ENCODE results near the gene HACD4. TPM values are rescaled to one million over a fixed set of nuclear protein-coding genes. Genes with fewer than 3 reads are reported as not detected.

HACD4 gene
- total RNA-seq, 1 experiment from 2014 or later = 0.07 TPM

GRCh38 chr9:21056931-21057330 is 25.5 kb upstream of the HACD4 start:
- BruUV-seq (replicated peaks) = no TSS peak
- Mint-ChIP-seq H3K36me3 (ENCODE audit: insufficient read depth, unreplicated experiment) (no peaks in the 10 kb centered on the region), H3K27me3 (ENCODE audit: unreplicated experiment) (no peaks in the 10 kb centered on the region), H3K4me1 (ENCODE audit: low read depth, unreplicated experiment) (no peaks in the 10 kb centered on the region), H3K27ac (ENCODE audit: unreplicated experiment) (no peak overlapping the region), H3K9me3 (ENCODE audit: low read depth, unreplicated experiment) (no peaks in the 10 kb centered on the region), H3K4me3 (ENCODE audit: low read depth, unreplicated experiment) (no peak overlapping the region)
- no peak for DNase-seq
- CTCF ChIA-PET = no interaction called here
- intact Hi-C loops (cut with micrococcal nuclease; ENCODE audit: unreplicated experiment) = no loop called here
- no peak for TF ChIP-seq CTCF (IDR thresholded peaks at IDR 0.05; ENCODE audit: unreplicated experiment)

GRCh38 chr9:21053851-21054250 is 22.4 kb upstream of the HACD4 start:
- TF ChIP-seq CTCF (IDR thresholded peaks at IDR 0.05; ENCODE audit: unreplicated experiment) = no peak
- Mint-ChIP-seq H3K27ac (ENCODE audit: unreplicated experiment) (no peak overlapping the region), H3K4me1 (ENCODE audit: low read depth, unreplicated experiment) (no peaks in the 10 kb centered on the region), H3K36me3 (ENCODE audit: insufficient read depth, unreplicated experiment) (no peaks in the 10 kb centered on the region), H3K9me3 (ENCODE audit: low read depth, unreplicated experiment) (no peaks in the 10 kb centered on the region), H3K27me3 (ENCODE audit: unreplicated experiment) (no peaks in the 10 kb centered on the region), H3K4me3 (ENCODE audit: low read depth, unreplicated experiment) (no peak overlapping the region)
- intact Hi-C loops (cut with micrococcal nuclease; ENCODE audit: unreplicated experiment) = no loop called here
- no TSS peak for BruUV-seq (replicated peaks)
- CTCF ChIA-PET = no interaction called here
- no peak for DNase-seq

- no peak for DNase-seq
- CTCF ChIA-PET = no interaction called here
- H3K36me3 Mint-ChIP-seq (ENCODE audit: insufficient read depth, unreplicated experiment) = no peaks in the 10 kb centered on the region
- H3K27ac Mint-ChIP-seq (ENCODE audit: unreplicated experiment) = no peak overlapping the region
- no peaks in the 10 kb centered on the region for H3K27me3 Mint-ChIP-seq (ENCODE audit: unreplicated experiment)
- BruUV-seq (replicated peaks) = no TSS peak
- no peak for TF ChIP-seq CTCF (IDR thresholded peaks at IDR 0.05; ENCODE audit: unreplicated experiment)
- no peaks in the 10 kb centered on the region for H3K9me3 Mint-ChIP-seq (ENCODE audit: low read depth, unreplicated experiment)
- H3K4me3 Mint-ChIP-seq (ENCODE audit: low read depth, unreplicated experiment) = no peak overlapping the region
- intact Hi-C loops (cut with micrococcal nuclease; ENCODE audit: unreplicated experiment) = no loop called here
- H3K4me1 Mint-ChIP-seq (ENCODE audit: low read depth, unreplicated experiment) = no peaks in the 10 kb centered on the region
Measured at GRCh38 chr9:21047281-21047691, 15.8 kb upstream of the HACD4 start.

GRCh38 chr9:21043841-21044240 is 12.4 kb upstream of the HACD4 start:
- no peak for TF ChIP-seq CTCF (IDR thresholded peaks at IDR 0.05; ENCODE audit: unreplicated experiment)
- intact Hi-C loops (cut with micrococcal nuclease; ENCODE audit: unreplicated experiment) = no loop called here
- no peak overlapping the region for H3K27ac Mint-ChIP-seq (ENCODE audit: unreplicated experiment)
- no peaks in the 10 kb centered on the region for H3K9me3 Mint-ChIP-seq (ENCODE audit: low read depth, unreplicated experiment)
- H3K4me3 Mint-ChIP-seq (ENCODE audit: low read depth, unreplicated experiment) = no peak overlapping the region
- no peak for DNase-seq
- H3K4me1 Mint-ChIP-seq (ENCODE audit: low read depth, unreplicated experiment) = no peaks in the 10 kb centered on the region
- CTCF ChIA-PET = no interaction called here
- H3K36me3 Mint-ChIP-seq (ENCODE audit: insufficient read depth, unreplicated experiment) = no peaks in the 10 kb centered on the region
- BruUV-seq (replicated peaks) = no TSS peak
- no peaks in the 10 kb centered on the region for H3K27me3 Mint-ChIP-seq (ENCODE audit: unreplicated experiment)

- Mint-ChIP-seq H3K9me3 (ENCODE audit: low read depth, unreplicated experiment) (no peaks in the 10 kb centered on the region), H3K27me3 (ENCODE audit: unreplicated experiment) (no peaks in the 10 kb centered on the region), H3K4me3 (ENCODE audit: low read depth, unreplicated experiment) (no peak overlapping the region), H3K36me3 (ENCODE audit: insufficient read depth, unreplicated experiment) (no peaks in the 10 kb centered on the region), H3K4me1 (ENCODE audit: low read depth, unreplicated experiment) (no peaks in the 10 kb centered on the region), H3K27ac (ENCODE audit: unreplicated experiment) (no peak overlapping the region)
- no TSS peak for BruUV-seq (replicated peaks)
- no peak for DNase-seq
- intact Hi-C loops (cut with micrococcal nuclease; ENCODE audit: unreplicated experiment) = no loop called here
- TF ChIP-seq CTCF (IDR thresholded peaks at IDR 0.05; ENCODE audit: unreplicated experiment) = no peak
- CTCF ChIA-PET = no interaction called here
Measured at GRCh38 chr9:21042466-21042865, 11.0 kb upstream of the HACD4 start.

Measured in Calu3 (cell line).